ENCODE measurements around the gene CA11.

The CA11 gene

DNA sequence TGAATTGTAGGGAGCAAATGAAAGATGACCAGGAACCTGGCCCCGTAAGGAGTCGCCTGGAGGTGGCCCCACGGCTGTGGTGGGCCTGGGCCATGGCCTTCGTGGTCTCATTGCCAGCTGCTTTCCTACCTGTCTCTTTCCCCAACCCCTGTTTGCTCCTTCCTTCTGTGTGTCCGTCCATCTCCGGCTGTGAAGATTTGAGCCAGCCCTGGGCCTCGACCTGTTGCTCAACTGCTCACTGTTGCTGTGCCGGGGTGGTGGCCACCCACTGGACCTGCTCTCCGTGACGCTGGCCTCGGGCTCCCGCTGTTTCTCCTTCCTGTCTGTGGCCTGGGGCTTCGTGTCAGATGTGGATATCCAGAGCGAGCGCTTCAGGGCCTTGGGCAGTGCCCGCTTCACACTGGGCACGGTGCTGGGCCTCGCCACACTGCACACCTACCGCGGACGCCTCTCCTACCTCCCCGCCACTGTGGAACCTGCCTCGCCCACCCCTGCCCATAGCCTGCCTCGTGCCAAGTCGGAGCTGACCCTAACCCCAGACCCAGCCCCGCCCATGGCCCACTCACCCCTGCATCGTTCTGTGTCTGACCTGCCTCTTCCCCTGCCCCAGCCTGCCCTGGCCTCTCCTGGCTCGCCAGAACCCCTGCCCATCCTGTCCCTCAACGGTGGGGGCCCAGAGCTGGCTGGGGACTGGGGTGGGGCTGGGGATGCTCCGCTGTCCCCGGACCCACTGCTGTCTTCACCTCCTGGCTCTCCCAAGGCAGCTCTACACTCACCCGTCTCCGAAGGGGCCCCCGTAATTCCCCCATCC, 17.3 kb downstream of the CA11 start:
- DNase-seq (ENCODE audit: low read depth) = no peak

DNA sequence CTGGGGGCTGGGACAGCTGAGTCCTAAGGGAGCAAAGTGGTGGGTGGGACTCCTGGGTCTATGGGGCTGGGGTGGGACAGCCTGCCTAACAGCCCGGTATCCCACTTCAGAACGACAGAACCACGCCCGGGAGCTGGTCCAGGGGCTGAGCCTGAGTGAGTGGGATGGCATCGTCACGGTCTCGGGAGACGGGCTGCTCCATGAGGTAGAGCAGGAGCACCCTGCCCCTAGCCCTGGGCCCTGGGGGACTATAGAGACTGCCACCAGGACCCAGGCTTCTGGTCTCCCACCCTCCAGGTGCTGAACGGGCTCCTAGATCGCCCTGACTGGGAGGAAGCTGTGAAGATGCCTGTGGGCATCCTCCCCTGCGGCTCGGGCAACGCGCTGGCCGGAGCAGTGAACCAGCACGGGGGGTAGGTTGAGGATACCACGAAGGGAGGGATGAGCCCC, 18.1 kb downstream of the CA11 start:
- DNase-seq (ENCODE audit: low read depth) = no peak

DNA sequence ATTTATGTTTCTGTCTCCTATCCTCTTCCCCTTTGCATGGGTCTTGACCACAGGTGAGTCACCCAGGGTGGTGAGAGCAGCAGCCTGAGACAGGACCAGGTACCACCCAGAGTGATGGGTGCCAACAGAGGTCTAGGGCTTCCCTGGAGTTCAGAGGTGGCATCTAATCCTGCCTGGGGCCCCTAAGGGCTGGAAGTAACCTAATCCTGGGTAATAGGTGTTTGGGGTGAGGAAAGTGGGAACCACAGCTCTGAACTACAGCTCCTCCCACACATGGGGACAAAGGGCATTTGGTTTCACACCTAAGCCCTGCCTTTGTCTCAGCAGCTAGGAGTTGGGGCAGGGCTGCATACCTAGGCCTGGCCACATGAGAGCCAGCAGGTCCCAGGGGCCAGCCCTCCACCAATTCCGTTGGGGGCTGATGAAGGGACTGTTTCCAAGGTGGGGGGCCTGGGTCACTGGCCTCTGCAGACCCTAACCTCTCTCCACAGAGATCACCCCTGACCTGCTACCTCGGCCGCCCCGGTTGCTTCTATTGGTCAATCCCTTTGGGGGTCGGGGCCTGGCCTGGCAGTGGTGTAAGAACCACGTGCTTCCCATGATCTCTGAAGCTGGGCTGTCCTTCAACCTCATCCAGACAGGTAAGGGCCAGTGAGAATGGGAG, 18.7 kb downstream of the CA11 start:
- DNase-seq (ENCODE audit: low read depth) = no peak

DNA sequence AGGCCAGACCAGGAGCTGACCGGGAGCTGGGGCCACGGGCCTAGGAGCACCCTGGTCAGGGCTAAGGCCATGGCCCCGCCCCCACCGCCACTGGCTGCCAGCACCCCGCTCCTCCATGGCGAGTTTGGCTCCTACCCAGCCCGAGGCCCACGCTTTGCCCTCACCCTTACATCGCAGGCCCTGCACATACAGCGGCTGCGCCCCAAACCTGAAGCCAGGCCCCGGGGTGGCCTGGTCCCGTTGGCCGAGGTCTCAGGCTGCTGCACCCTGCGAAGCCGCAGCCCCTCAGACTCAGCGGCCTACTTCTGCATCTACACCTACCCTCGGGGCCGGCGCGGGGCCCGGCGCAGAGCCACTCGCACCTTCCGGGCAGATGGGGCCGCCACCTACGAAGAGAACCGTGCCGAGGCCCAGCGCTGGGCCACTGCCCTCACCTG, 20.1 kb downstream of the CA11 start:
- no peak for DNase-seq (ENCODE audit: low read depth)

DNA sequence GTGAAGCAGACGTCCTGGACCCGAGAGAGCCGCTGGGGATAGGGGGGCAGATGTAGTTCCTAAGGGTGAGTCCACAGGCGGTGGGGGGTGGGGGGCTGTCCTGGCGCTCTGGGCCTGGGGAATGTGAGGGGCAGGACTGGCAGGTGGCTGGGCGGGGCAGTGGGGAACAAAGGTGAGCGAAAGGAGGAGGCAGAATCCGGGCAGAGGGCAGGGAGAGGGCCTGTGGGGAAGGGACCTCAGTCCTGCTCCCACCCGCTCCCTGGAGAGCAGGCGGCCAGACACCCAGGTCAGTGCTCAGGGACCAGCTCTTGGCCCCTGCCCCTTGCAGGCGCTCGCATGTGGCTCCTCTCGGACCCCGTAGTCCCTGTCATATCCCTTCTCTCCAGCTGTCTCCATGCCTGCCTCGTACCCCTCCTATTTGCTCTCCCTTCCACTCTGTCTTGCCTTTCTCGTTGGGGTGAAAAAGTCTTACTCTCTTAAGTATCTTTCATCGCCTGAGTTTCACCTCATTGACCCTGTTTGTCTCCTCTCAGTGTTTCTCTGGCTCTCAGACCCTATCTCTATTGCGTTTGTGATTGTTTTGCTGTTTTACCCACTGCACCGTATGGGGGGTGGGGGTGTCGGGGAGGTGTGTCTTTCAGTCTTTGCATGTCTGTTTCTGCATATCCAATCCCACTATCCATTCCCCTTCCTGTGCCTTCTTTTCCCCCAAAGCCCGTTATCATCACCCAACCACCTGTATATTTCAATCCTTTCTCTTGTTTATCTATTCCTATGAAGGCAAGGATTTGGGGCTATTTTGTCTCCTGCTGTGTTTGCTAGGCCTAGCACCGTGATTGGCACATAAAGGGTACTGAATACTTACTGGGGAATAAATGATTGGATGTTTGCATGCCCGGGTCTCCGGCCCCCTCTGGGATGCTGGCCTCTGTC, 20.9 kb downstream of the CA11 start:
- no peak for DNase-seq (ENCODE audit: low read depth)

DNA sequence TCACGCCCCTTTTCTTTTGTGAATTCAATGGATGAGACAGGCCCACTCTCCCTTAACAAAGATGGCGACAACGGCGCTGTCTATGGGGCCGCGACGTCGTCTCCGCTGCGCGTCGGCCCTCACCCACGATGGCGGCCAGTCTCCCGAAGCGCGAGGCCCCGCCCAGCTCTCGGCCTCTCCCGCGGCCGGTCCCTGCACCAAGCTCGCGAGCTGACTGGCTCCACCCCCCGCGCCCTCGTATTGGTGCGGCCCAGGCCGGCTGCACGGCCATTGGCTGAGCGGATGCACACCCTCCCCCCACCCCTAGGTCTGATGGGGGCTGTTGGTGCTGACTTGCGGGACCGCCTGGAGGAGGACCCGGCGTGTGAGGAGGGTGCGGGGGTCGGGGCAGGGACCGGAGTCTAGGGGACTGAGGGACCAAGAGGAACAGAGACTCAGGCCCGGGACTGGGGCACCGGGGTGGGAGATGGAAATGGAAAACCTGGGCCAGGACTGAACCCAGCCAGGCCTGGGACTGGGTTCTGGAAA, 21.9 kb downstream of the CA11 start:
- peak; percentile 96 for DNase-seq (ENCODE audit: low read depth)

DNA sequence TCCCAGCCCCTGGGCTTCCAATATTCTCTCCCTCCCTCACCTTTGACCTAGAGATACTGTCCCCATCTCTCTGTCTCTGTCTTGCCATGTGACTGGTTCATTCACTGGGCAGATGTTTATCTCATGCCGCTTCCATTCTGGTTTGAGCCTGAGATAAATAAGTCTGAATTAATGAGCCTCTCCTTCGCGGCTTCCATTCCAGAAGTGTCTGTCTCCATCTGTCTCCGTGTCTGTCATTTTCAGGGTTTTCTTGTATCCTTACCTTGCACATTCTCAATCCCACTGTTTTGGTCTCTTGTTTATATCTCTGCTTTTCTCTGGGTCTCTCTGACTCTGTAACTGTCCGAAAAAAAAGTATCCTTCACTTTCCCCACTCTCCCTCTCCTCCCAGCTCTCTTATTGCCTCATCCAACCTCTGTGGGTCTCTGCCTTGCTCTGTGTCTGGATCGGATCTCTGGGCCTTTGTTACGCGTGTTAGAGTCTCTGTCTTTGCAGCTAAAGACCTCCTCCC, 22.4 kb downstream of the CA11 start:
- no peak for DNase-seq (ENCODE audit: low read depth)

DNA sequence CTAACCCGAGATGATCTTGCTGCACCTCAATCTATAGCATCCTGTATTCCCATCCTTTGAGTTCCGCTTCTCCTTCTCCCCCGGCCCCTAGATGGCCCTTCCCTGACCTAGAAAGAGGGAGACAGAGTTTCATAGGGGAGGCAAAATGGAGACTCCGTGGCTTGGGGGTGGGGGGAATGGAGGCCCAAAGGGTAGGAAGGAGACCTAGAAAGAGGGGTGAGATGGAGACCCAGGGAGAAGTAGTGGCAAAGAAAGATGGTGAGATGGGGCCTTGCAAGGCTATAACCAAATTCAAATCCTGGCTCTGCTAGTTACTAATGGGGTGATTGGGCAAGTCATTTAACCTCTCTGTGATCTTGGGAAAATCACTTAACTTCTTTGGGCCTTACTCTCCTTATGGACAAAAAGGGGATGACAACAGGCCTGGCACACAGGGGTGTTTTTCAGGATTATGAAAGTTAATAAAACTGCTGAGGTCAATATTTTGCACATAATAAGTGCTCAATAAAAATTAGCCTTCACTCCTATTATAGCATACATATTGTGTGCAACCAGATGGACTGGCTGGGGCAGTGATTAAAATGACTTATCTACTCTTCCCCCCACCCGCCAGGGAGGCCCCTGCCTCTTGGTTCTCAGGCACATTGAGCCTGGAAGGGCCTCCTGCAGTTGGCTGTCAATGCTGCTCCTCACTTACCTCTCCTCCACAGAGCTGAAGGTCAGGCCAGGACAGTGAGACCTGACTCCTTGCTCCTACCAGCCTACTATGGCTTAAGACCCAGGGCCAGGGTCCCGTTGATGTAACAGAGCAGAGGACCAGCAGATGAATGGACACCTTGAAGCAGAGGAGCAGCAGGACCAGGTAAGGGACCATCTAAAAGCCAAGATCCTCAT, 26.0 kb downstream of the CA11 start:
- no peak for DNase-seq (ENCODE audit: low read depth)

DNA sequence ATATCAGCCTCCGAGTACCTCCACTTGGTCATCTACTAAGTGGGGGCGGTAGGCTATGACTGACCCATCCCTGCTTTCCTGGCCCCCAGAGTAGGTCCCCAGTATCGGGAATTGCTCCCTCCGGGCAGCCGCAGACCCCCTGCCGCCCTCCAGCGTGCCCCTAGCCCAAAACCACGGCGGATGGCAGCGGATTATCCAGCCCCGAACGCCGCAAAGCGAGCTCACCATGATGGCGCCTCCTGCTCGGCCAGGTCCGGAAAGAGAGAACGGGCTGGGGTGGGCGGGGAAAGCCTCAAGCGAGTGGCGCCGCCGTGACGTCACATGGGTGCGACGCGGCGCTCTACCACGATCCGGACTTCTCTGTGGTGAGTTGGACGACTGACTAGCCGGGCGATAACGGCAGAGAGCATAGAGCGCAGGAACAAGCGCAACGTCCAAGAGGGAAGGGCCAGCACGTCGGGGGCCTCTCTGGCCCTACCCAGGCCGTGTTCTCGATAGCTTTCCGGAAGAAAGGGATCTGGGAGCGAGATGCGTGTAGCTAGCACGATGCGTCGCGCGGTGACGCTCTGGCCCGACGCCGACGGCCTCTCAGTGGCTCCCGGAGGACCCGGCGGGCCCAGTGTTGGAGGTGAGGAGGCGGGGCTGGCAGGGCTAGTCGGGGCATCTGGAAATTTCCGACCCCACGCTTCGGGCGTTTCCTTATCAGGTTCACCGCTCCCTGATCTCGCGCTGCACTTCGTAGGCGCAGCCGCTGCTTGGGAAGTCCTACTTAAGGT, 26.9 kb downstream of the CA11 start, which contains the start of the genes RPL18 and SPHK2:
Gene RPL18, minus strand, starts transcription at position 263 of the 776 bp plus-strand sequence. Its CDS starts 35 bp downstream, at position 228.
Gene SPHK2, plus strand, starts transcription at position 591 of the 776 bp plus-strand sequence. CDS start 1,009 bp downstream, outside the sequence.
- DNase-seq (ENCODE audit: low read depth) = peak; percentile 93

DNA sequence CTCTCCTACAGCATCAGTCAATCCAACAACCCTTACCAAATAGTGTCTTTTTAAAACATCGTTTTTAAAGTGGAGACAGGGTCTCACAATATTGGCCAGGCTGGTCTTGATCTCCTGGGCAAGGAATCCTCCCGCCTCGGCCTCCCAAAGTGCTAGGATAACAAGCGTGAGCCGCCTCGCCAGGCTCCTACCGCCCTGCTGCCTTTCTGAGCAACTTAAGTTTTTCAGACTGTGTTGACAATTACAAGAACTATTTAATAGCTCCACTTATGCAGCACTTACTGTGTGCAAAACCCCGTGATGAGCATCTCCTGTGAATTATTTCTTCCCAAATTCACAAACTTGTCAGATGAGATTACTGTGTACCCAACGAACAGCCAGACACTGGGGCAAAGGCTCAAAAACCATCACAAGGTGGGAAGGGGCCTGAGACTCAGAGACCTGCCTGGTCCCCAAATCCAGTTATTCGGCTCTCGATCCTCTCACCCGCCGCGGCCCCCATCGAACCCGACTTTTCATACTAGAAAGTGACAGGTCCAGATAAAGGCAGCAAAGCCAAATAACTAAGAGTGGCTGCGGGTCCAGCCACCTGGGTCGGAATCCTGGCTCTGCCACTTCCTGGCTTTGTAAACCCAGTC, 27.6 kb downstream of the CA11 start:
- DNase-seq (ENCODE audit: low read depth) = no peak

DNA sequence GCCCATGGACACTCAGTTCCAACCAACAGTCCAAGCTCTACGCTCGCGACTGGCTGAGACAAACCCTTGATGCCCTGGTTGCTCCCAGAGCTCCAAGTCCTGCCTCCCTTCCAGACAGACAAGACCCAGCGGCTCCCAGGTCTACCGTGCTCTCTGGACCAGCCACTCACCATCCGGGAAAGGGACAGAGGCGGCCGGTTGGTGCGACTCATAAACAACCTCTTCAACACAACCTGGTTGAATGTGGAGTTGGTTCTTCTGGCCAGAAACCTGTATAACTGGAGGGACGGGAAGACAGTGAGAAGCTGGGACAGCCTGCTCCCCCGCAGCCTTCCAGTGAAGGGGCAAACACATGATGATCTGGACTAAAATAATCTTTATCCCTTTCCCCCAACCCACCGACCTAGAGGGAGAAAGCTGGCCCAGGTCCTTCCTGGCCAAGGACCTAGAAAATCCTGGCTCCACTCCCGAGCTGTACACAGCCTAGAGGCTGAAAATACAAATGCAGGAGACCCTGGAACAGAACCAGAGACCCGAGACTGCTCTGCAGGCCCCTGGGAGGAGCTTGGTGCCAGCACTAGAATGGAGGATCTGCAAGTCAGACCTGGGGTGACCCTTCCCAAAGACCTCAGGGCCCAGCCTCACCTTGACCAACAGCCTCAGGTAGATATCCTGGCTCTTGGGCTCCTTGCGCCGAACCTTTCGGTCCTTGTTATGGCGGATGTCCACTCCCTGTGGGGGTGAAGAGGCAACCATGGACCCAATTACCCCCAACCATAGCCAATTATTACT, 28.6 kb downstream of the CA11 start:
- DNase-seq (ENCODE audit: low read depth) = no peak

DNA sequence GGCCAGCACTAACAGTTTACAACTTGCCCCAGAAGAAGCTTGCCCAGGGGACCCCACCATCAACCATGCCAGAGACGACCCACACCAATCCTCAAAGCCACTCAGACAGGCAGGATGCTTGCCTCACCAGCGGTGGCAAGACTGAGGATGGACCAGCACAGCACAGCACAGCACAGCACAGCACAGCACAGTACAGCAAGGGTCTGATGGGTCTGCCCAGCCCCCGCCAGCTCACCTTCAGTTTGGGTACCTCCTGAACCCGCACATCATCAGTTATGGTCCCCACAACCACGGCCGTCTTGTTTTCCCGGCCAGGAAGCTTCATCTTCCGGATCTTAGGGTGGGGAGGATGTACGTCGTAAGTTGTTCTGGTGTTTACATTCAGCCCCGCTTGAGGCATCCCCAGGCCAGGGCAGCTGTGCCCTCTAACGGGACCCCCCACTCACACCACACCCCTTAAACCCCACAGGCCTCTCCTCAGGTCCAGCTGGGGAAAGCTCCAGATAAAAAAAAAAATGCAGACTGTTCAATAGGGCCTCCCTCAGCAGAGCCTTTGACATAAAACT, 29.4 kb downstream of the CA11 start:
- DNase-seq (ENCODE audit: low read depth) = no peak

DNA sequence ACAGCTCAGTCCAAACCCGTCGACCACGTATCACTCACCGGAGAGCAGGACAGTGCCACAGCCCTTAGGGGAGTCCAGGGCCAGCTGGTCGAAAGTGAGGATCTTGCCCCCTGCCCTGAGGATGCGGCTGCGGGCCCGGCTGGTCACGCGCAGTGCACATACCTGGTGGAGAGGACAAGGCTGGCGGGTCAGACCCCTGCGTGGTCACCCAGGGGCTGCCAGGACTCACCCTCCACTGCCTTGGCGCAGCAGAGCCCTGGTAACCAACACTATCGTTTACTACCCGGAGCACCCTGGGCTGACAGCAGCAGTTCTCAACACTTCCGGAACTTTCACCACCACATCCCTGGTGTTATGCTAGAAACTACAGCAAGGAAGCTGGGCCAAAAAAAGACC, 29.9 kb downstream of the CA11 start:
- no peak for DNase-seq (ENCODE audit: low read depth)

DNA sequence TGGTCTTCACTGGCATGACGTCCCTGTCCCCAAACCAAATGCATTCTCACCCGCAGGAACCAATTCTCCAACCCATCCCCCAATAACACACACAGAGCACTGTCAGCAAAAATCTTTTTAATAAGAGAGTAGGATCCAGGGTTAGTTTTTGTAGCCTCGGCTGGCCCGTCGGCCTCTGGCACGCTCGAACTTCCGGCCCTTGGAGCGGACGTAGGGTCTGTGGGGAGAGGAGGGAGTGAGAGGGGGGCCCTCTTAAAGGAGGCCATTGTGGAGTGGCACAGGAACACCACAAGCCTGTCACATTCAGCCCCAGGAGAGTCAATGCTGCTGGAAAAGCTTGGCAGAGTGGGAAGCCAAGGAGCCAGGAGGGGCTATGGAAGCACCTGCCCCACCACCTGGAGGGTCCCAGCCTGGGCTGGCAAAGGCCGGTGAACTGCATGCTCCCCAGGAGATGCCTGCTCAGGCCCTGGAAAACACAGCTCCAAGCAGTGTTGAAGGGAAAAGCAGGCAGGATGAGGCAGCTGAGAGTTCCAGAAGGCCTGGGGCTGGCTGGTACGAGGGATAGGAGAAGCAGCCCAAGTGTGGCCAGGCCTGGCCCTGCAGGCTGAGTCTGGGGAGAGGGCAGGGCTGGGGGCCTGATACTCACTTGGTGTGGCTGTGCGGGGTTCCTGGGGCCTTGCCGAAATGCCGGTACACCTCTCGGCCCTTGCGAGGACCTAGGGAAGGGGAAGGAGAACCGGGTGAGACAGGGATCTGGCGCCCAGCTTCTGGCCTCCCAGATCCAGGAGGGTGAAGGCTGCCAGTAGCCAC, 30.6 kb downstream of the CA11 start:
- no peak for DNase-seq (ENCODE audit: low read depth)

DNA sequence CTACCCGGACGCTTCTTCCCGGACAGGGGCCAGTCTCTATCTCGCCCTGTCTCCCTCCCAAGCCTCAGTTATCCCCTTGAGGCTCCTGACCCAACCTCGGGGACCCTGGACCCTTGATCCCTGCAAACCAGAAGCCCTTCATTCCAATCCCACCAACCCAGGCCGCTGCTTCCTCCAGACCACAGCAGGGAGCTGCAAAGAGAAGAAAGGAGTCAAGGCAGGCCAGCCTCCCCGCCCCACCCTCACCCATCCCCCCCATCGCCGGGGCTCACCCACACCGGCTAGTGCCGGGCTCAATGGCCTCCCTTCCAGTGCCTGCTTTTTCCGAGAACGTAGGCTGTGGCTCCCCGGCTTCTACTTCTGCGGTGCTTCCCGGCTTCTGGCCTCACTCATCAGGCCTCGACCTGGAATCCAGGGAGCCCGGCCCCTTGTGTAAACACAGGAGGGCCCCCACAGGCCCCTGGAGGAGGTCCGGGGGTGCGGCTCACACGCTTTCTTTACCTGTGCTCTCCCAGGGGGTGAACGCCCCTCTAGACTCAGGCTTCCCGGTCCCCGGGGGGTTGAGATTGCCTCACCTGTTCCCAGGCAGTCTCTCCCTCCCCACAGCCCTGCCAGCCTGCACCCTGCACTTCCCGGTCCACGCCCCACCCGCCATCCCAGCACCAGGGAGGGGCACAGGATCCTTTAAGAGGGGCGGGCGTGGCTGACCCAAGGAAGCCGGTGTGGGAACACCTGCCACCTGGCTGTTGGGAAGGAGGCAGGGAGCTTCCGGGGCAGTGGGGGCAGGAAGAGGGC, 31.4 kb downstream of the CA11 start, which contains the start of gene FAM83E:
Gene FAM83E, minus strand, starts transcription at position 641 of the 795 bp plus-strand sequence. CDS start 1,704 bp downstream, outside the sequence.
- DNase-seq (ENCODE audit: low read depth) = no peak

DNA sequence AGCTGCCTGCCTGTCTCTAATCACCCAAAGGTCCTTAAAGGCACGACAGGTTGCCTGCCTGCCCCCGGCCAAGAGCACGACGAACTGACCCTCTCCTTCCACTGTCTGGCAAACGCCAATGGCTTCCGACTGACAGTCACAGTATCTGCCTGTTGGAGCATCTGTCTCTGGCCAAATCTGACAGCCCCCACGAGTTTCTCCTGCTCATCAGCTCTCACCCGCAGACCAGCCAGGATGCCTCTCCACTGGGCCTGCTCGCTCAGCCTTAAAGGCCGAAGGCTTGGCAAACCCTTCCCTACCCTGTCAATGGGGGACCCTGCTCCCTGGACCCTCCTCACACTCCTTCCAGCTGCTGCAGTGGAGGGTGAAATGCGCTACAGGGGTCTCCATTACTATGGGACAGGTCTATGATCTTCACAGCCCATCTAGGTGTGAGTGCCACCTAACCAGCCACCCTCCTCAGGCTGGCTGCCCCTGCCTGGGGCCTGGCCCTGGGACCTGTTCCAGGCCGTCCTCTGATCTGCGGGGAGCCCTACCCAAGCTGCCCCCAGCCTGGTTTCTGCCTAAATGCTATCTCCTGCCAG, 32.0 kb downstream of the CA11 start:
- DNase-seq (ENCODE audit: low read depth) = no peak
